HG03196 (cell line): Measurements from ENCODE around the gene MPP7.
A peak's percentile ranks its signal among the peaks of the same experiment; 100 is the strongest.

ENCODE experiments used
- ATAC-seq: cut with Tn5 transposase; IDR thresholded peaks from one replicate; pipeline ENCODE4 v1.9.1; 2021; ENCODE audit not compliant: unreplicated experiment

The MPP7 gene

GRCh38 chr10:28307267-28307666, 4.4 kb upstream of the MPP7 start:
- ATAC-seq: no peak

- no peak for ATAC-seq
Measured at GRCh38 chr10:28305553-28305952, 2.7 kb upstream of the MPP7 start.

DNA sequence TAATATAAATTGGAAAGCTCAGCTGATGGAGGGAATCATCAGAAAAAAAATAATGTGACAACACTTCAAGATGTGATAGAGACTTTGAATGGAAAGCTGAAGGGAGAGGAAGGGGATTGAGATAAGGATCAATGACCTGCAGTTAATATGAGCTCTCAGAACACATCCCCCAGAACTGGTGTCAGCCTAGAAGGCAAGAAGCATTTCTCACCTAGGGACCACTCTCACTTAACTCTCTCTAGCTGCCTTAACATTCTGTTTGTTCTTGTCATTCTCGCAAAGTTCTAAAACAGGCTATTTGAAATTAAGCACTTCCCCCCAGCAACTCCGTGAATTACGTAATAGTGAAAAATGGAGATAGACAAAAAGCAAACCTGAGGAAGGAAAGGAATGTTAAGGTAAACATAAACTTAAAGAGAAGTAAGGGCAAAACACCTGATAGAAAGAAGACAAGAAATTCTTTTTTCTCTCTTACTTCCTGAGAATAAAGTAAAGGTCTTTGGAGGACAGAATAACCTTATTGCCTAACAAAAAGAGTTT, 1.2 kb upstream of the MPP7 start:
- no peak for ATAC-seq

DNA sequence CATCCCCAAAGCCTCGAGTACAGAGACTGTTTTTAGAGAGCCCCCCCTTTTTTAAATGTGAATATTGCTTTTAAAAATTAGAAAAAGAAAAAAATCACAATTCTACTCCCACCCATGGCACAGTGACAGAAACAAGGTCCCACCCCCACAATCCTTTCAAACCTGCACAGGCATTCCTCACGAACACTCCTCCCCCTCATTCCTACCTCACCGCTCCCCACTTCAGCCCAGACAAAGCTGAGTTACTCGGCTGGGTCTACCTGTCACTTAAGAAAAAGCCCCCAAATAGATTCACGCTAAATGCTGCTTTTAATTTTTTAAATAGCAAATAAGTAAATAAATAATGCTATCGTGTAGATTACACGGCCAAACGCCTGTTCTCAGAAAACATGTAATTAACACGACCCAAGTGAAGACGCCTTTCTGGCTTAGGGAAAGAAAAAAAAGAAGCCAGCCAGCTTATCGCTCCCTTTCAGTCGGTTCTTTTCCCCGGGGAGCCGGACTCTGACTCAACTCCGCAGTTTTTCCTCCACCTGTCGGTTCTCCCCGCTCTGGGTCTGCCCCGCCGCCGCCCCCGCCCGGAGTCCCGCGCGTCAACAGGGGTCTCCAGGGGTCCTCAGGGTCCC, 739 bp downstream of the MPP7 start:
- peak; percentile 2 for ATAC-seq

GRCh38 chr10:28300027-28300426, 2.8 kb downstream of the MPP7 start:
- no peak for ATAC-seq

DNA sequence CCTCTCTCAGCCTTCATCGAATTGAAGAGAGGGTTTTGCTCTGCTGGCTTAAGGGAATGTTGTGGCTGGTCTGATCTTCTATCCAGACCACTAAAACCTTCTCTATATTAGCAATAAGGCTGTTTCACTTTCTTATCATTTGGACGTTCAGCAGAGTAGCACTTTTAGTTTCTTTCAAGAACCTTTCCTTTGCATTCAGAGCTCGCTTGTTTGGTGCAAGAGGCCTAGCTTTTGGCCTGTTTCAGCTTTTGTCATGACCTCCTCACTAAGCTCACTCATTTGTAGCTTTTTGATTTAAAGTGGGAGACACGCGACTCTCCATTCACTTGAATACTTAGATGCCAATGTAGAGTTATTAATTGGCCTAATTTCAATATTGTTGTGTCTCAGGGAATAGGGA, 3.9 kb downstream of the MPP7 start:
- ATAC-seq: no peak

GRCh38 chr10:28296023-28296422, 6.8 kb downstream of the MPP7 start:
- ATAC-seq: no peak

DNA sequence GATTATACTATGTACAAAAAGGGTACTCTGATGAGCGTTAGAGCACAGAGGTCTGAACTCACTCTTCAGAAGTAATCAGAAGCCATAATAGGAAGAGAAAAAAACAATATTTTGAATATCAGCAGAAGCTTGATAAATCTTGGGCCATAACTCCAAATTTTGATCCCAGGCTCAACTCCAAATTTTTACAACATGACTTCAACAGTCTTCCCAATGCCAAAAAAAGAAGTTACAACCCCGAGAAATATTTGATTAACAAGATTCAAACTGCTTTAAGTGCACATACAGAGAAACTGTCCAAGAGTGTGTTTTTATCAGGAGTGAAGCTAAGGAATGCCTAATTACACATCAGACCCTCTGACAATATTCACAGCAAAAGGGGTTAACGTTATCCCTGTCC, 7.5 kb downstream of the MPP7 start:
- no peak for ATAC-seq

DNA sequence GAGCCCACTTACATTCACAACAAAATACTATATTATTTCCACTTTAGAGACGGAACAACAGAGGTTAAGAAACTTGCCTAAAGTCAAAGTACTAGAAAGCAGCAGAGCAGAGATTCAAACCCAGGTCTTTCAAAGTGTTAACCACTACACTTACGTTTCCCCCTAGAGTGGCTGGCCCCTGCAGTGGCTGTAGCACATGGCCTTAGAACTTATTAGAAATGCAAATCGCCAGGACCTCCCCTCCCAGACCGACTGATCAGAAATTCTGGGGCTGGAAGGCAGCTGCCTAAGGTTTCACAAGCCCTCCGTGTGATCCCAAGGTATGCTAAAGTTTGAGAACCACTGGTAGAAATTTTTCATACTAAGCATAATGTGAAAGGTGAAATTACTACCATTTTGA, 8.1 kb downstream of the MPP7 start:
- ATAC-seq: no peak

GRCh38 chr10:28294169-28294532, 8.7 kb downstream of the MPP7 start:
- ATAC-seq: no peak

GRCh38 chr10:28293236-28294168, 9.4 kb downstream of the MPP7 start:
- ATAC-seq: no peak

- ATAC-seq: no peak
Measured at GRCh38 chr10:28291881-28292297, 11.0 kb downstream of the MPP7 start.

- ATAC-seq: no peak
Measured at GRCh38 chr10:28285816-28286215, 17.0 kb downstream of the MPP7 start.

- ATAC-seq: no peak
Measured at GRCh38 chr10:28284126-28284525, 18.7 kb downstream of the MPP7 start.

DNA sequence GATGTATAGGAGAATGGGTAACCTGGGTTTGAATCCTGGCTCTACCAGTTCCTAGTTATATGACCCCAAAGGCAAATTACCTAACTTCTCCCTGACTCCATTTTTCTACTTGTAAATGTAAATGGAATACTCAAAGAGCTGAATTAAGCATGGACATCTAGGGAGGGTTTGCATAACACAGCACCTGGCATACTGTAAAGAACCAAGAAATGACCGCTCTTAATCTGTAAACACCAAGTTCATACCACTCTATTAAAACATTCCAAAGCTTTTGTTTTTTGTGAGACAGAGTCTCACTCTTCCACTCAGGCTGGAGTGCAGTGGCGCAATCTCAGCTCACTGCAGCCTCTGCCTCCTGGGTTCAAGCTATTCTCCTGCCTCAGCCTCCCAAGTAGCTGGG, 19.6 kb downstream of the MPP7 start:
- ATAC-seq: no peak

DNA sequence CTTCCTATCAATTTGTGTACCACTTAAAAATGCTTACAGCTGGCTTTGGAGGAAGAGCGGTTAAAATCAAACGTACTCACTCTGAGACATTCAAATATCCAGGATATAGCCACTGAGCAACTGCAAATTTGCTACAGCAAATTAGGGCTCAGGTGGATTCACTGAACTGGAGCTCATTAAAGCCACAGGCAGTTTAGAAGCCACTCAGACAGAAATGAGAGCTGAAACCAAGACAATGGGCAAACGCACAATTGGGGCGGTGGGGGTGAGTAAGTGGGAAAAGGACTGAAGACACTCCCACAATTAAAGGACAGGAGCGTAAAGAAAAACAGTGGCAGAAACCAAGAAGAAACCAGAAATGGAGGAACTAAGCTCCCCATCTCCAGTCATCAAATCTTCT, 20.5 kb downstream of the MPP7 start:
- no peak for ATAC-seq

GRCh38 chr10:28281726-28282315, 21.0 kb downstream of the MPP7 start:
- ATAC-seq: no peak

DNA sequence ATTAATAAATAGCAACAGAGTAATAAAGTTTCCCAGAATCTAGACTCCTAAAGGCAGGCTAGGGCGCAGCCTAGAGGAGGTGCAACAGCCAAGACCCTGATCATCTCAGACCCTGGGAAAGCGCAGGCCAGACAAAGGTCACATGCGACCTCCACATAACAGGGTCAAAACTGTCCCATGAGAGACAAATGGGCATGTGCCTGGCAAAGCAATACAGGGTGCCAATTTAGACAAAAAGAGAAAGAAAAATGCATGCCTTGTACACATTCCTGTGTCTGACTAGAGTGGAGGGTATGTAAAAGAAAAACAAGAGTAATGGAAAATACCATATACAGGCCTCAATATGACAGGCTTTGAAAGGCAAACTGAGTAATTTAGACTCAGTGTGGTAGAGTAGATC, 22.2 kb downstream of the MPP7 start:
- no peak for ATAC-seq

DNA sequence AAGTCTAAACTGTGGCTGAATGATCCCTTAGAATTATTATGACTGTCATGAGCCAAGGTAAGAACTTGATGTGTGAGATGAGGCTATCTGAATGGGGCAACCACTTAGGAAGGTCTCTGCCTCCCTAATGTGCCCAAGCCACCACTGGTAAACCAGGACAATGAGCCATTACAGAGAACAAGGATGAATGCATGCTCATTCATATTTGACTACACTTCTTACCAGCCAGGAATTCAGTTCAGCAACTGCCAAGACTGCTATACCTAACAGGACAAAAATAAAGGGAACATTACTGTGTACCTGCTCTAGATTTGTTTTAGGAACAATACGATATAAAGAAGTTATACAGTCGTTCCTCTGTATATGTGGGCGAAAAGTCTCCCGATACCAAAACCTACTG, 23.0 kb downstream of the MPP7 start:
- no peak for ATAC-seq

- ATAC-seq: no peak
Measured at GRCh38 chr10:28278842-28279241, 24.0 kb downstream of the MPP7 start.

GRCh38 chr10:28276384-28276783, 26.5 kb downstream of the MPP7 start:
- ATAC-seq: no peak

DNA sequence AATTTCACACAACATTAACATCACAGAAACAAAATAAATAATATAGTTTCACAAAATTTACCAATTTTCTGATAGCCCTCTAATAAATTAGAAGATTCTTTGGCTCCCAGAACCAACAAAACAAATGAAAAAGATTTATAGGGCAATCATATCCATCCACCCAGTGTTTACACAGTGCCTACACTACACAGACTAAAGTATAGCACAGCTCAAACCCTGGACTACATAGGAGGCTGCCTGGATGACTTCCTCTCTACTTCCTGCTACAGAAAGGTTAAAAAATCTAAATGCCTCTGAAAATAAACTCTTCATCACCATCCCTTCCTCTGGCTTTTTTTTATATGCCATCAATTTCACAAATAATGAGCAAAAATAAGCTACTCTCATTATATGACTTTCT, 28.4 kb downstream of the MPP7 start:
- ATAC-seq: no peak
